RPMI8226 (cell line): ENCODE data around the gene CHCHD6.
A peak's percentile ranks its signal among the peaks of the same experiment; 100 is the strongest.

Experiments used
- DNase-seq: peaks from one replicate; pipeline ENCODE4 v3.0.0-alpha.2; 2015

The CHCHD6 gene, protein sequence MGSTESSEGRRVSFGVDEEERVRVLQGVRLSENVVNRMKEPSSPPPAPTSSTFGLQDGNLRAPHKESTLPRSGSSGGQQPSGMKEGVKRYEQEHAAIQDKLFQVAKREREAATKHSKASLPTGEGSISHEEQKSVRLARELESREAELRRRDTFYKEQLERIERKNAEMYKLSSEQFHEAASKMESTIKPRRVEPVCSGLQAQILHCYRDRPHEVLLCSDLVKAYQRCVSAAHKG

DNA sequence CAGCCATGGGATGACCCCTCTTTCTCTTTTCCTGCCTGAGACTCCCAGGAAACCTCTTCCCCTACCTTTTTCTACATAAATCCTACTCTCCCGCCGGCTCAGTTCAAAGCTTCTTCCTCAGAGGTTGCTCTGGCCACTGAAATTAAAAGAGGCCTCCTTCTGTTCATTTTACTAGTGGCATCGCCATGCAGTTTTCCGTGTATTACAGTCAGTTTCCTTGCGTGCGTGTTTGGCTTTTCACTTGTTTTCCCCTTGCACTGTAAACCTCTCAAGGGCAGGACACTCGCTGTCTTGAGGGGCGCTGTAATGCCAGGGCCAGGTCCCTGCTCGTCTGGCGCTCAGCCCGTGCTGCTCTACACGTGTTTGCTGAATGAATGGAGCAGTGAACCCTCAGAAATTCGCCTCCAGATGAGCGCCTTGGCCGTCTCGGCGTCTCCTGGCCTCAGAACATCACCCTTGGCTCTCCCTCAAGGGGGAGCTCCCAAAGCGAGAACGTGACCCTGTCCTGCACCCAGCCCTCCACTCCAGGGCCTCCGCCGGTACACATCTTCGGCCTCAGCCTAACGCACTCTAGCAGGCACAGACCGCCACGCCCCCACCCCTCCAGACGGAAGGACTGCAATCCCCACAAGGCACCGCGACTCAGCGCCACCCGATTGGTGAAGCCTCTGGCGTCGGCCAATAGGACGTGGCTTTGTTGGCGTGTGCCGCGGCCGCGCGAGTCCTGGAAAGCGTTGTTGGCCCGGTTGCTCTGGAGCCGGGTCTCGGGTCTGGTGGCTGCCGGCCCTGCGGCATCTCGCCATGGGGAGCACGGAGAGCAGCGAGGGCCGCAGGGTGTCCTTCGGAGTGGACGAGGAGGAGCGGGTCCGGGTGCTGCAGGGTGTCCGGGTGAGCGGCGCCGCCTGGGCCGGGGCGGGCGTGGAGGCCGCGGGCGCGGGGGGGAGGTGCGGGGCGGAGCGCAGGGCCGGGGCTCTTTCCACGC is at the start of gene CHCHD6:
Gene CHCHD6 (plus strand): TSS at position 729 of the 982 bp plus-strand sequence. CDS start 73 bp downstream, at position 802.
- peak; percentile 98 for DNase-seq

DNA sequence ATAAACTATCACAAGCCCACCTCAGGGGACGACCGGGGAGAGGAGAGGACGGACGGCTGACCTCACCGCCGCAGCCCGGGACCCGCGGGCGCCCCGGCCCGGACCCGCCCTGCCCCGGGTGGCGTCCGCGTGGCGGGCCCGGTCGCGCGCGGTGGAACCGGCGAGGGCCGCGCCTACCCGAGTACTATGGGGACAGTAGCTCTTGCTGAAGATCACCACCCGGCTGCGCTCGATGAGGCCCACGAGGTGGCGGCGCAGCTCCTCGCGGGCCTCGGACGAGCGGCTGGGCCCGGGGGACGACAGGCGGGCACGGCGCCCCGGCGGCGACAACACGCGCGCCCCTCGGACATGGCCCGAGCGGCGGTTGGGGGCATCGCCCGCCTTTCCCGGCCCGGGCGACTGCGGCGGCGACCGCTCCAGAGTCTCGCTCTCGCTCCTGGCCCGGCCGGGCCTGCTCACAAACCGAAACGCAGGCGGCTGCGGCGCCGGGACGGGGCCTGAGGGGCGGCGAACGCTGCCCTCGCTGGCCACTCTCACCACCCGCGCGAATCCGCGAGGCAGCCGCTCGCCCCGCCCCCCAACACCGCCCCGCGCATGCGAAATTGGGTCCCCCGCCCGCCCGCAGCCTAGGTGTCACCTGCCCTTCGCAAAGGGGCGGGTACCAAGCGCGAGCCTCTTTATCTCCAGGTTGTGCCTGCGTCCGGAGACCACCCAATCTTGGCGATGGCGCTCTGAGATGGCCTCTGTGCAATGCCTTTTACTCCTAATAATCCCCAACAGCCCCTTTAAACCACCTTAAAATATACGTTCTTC is 49.3 kb upstream of the CHCHD6 start, which contains the start of gene TXNRD3:
Gene TXNRD3 (minus strand): TSS at position 554 of the 813 bp plus-strand sequence.
- peak; percentile 82 for DNase-seq

DNA sequence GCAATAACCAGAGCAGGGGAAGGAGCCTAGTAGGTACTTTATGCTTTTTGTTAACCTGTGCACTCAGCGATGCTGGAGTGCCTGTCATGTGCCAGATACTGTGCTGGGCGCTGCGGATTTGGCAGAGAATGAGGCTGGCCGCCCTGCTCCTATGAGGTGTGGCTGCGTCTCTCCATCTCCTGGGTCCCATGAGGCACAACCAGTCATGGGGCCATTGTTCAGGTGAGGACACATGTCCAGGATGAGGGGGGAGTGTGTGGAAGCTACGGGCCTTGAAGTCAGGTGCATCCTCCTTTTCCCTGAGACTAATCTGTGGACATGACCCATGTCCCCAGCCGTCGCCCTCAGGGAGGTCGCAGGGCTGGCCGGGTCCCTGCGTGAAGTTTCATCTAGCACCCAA is 48.2 kb upstream of the CHCHD6 start:
- no peak for DNase-seq

DNA sequence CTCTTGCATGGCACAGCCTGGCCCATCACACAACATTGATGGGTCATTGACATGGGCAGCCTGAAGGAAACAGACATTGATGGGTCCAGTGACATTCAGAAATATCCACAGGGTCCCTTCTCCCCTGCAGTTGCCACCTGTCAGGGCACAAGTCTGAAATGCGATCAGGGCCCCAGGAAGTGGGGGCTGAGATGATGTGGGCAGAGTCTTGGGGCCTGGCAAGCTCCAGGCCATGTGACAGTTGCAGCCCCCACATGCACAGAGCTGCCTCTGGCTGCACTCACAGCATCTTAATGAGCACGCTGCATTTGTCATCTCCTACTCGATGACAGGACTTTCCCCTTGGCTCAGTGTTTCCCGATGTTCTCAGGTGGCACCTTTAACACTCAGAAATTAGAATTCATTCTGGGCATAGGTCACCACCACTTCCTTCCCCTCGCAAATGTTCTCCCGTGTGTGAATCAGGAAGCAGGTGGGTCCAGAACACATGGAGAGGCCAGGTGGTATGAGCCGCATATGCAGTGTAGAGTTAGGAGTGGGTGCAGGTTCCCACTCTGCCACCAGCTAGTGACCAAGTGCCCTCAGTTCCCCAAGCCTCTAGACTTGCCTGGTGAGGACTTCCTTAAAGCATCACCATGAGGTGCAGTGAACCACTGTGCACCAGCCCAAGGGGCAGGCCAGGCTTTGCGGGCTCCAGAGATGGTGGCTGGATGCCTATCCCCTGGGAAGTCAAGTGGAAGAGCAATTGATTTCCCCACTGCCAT is 47.5 kb upstream of the CHCHD6 start:
- DNase-seq: no peak

DNA sequence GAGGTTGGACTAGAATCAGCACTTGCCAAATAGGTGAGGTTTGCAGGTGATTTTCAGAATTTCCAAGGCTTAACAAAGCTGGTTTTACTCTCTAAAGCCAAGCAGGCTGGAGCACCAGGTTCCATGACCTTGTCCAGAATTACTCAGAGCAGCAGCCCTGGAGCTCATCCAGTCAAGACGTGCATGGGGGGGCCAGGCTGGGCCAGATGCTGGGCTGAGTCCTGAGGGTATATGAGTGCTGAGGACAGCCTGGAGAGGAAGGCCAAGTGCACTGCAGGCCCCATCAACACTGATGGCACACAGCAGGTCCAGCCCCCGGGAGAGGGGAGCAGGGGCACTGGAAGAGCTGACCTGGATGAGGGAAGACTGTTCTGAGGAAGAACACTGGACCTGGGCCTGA is 46.1 kb upstream of the CHCHD6 start:
- DNase-seq: no peak

DNA sequence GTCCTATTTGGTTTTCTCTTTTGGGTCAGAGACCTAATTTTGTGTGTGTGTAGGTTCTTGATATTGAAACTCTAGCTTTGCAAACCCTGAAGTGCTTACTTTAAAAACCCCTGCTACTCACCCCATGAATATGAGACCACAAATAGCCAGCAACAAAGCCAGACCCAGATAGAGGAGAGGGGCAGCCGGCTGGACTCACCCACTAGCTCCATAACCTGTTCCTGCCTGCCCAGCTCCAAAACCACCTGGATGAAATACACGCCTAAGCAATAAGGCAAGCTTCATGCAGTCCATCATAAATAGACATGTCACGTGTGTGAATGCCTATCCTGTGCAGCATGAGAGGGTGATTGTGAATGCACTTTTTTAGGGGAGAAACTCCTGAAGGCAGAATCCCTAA is 45.5 kb upstream of the CHCHD6 start:
- no peak for DNase-seq

DNA sequence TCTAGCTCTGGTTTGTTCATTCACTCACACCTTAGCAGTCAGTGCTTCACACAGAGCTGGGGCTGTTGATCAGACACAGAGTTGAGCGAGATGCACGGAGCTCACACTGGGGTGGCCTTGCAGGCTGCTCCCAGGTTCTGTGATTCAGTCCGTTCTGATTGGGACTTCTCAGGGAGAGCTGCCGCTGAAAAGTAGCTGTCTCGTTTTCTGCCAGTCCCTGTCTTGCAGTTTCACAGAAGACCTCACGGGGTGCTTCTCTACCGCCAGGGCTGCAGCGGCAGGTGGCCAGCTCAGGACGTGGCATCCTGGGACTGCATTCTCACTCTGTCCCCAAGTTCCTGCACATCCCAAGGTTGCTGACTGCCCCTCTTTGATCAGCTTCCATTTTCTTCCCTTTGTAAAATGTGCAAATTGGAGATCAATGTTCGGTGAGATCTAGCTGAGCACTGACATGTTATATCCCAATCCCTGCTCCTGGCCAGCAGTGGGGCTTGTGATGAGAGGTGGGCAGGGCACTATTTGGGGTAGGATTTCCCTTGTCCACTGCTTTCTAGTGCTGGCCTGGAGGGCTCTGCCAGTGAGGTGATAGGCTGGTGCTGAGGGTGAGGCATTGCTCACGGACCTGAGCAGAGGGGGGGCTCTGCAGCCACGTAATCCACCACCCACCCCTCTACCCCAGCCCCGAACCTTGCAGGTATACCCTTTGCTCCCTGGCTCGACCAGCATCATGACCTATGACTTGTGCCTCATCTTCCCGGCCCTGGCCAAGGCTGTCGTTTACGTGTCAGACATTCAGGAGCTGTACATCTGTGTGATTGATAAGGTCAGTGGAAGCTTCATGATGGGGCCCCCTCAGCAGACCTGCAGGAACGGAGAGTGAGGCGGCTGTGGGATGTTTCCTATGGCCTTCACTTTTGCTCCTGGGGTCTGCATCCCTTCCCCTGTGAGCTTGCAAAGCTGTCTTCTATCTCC is 43.8 kb upstream of the CHCHD6 start:
- peak; percentile 56 for DNase-seq

DNA sequence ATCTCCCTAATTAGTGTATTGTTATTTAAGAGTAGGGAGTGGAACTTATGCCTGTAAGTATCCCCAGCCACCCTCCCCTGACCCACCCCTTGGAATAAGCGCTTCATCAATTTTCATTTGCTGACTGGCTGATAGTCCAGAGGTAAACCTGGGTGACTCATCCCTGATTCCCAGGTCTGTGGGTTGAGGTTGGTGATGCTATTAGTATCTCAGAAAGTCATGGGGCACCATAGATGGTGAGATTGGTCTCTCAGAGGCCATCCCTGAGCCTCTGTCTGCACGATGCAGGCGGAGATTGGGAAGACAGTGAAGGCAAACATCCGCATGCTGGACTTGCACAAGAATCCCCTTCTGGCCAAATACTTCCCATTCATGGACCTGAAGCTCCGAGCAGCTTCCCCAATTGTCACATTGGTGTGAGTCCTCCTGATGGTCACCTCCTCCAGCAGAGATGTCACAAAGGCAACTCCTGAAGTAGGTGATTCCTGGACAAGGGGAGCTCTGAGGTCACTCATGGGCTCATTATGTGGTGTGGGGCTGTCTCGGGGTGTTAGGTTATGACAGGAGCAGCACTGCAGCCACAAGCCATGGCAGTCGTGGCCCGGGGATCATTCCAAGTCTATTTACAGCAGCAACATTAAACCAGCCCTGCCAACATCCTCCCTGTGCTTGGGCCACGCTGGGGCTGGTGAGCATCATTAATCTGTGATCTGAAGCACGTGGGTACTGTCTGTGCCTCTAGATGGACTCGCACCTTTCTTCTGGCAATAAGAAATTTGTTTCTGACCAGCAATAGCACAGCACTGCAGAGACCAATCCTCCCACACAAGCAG is 42.3 kb upstream of the CHCHD6 start:
- no peak for DNase-seq

DNA sequence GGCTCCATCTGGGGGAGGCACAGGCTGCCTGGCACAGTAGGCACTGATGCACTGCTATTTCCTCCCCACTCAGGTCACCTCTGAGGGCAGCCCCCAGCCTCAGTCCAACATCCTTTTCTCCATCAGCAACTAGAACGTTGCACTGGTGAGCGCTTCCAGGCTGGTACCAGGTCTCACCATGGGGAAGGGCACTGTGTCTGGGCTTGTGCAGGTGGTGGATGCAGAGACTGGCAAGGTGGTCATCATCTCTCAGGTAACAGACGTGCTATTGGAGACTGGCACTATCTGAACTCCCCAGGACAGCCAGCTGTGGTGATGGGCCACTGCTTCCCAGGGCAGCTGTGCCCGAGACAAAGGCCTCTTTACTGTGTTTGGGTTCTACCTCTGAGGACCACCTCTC is 40.8 kb upstream of the CHCHD6 start:
- no peak for DNase-seq

DNA sequence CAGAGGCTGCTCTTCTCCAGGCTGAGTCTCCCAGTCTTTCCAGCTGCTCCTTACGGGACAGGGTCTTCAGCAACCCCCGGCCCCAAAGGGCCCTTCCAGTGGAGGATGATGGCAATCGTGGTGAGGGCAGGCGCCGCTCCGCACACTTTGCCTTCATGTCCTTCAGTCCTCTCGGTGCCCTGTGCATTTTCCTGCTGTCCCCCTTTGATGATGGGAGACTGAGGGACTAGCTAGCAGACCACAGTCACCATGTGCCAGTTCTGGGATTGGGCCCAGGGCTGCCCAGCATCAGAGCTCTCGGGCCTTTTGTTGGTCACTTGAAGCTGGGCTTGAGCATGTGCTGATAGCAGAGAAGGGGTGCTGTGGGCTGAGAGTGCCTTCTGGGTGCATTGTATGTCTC is 40.3 kb upstream of the CHCHD6 start:
- no peak for DNase-seq

DNA sequence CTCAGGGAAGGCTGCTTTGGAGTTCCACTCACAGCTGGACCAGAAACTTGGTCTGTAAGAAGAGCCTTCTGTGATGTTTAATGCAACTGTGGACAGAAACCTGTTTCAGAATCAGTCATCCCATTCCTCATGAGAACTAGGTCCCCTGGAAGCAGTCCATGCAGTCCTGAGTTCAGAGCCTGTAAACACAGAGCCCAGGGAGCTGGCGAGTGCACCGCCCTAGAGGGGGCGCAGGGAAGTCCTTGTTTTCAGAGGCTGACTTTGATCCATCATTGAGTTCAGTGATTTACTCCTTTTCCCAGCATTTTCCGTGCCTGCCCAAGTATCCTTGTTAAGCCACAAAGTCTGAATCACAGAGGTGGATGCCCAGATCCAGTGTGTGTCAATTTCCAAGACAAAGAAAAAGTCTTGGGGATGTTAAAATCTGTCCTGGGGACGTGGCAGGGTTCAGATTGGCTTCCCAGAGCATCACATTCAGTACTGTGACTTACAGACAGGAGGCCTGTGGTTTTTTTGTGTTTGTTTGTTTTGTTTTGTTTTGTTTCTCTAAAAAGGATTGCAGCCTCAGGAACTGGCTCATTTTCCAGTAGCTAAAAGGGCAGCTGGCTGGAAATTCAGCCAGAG is 39.3 kb upstream of the CHCHD6 start:
- peak; percentile 25 for DNase-seq

DNA sequence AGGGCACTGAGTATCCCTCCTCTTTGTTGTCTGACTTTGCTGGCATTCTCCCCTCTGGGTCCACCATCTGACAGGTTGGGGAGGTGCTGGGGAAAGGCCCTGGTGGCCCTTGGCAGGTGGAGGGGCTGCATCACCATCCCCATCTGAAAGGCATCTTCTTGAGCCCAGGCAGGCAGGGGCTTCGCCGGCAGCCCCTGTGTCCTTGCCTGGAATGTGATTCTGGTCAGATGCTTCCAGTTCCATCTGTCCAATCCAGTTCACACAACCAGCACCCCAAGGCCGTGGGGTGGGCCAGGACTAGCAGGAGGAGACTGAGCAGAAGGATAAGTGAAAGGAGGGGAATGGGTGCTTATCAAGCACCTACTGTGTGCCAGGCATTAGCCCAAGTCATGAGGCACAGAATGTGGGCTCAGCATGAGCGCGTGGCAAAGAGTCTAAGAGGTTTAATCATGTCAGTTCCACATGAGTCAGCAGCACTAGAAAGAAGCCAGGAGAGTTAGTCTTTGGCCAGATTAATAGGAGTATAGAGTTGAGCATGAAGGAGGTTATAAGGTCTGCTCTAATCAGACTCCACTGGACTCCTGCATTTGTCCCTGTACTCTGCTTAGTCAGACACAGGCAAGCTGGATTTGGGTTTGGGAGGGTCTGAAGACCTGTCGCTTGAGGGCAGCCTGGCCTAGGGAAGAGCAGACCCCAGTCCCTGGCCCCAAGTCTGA is 38.7 kb upstream of the CHCHD6 start:
- no peak for DNase-seq

DNA sequence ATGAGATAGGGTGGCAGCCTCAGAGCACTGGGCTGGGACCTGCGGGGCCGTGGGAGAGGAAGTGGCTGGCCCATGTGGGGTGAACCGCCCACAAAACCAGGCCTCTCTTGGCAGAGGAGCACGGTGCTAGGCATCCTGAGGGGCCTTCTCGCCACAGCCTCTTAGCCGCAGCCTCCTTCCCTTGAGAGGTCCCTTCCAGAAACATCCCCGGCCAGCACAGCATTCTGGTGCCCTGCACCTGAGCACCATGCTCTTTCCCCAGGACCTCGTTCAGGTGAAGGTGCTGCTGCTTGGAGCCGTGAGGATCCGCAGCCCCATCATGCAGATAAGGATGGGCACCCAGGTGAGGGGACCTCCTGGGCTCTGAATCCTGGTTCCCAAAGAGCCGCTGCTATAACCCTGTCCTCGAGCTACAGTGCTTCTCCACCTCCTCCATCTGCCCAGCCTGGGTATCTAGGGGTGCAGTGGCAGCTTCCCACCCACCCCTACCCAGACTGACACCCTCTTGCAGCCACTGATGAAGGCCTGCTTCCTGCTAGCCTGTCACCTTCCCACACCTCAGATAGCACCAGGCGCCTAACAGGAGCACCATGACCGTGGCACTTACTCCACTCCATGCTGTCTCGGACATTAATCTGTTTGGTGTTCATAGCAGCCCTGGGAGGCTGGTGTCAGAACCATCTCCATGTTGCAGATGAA is 37.9 kb upstream of the CHCHD6 start:
- DNase-seq: no peak

DNA sequence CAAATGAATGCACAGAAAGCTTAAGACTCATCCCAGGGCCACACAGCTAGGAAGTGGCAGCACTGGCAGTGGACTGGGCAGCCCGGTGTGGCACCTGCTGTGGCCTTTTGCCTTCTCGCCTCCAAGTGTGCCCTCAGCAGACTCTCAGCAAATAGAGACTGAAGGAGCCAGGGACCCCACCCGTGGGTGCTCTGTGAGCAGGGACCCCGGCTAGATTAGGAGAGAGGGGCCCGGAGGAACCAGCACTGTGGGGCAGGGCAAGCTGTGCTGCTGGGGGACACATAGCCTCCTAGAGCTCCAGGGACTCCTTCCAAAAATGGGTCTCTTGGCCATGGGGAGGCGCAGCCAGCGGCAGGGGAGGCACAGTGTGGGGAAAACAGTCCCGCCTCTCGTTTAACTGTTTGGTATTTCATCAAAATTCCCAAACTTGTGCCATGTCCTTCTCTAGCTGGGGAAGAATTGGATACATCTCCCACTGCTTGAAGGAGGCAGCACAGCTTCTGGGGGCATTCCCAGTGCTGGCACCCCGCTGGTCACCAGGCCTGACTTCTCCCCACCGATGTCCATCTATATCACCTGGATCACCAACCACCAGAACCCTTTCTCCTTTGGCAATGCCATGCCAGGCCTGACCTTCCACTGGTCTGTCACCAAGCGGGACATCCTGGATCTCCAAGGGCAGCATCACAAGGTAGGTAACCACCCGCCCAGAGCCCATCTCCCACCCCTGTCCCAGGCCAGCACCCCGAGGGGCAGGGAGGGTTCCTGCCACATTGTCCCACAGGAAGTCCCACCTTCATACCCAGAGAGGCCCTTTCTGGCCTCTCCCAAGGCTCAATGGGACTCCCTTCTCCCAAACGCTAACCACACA is 37.1 kb upstream of the CHCHD6 start:
- no peak for DNase-seq

DNA sequence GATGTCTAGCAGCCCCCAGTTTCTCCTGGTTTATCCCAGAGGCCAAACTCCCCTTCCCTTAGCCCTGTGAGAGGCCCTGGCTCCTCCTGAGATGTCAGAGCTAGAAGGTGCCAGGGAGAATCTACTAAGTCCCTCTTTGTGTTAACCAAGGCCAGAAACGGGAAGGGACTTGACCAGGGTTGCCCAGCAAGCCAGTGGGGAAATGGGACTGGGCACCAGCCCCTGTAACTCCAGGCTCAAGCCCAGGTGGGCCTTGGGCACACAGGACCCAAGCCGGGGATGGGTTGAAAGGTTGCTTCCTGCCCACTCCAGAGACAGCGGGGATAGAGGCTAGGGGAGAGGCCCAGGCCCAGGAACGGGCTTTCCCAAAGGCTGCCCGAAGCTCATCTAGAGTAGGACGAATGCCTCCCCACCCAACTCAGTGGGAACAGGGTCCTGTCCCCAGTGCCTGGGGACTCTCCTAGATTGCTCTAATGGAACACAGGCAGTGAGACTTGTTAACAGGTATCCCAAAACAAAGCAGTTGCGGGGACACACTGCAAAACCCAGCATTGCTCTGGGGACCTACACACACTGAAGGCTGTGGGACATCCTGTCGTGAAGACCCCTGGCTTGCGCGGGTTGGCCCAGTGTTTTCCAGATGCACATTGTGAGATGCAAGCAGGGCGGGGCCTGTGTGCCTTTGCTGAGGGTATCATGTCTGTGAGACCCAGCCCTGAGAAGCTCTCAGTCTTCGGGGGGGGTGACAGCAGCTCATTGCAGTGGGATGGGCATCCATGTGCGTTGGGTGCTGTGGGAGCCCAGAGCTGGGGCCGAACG is 36.2 kb upstream of the CHCHD6 start:
- DNase-seq: no peak
